NT2/D1 (cell line): ENCODE results near the gene REPS2.

ENCODE experiments used
- DNase-seq: peaks from one replicate; pipeline ENCODE4 v3.0.0-alpha.2; 2011; ENCODE audit warnings: low read depth, low spot score
- H3K27me3 ChIP-seq: 2 replicates; pipeline ENCODE4 v1.6.0; 2011; ENCODE audit warnings: mild to moderate bottlenecking; ENCODE audit not compliant: insufficient read length, insufficient read depth
- H3K36me3 ChIP-seq: 2 replicates; pipeline ENCODE4 v1.6.1; 2011; ENCODE audit warnings: mild to moderate bottlenecking, low read length, mixed read lengths; ENCODE audit not compliant: insufficient read depth, insufficient read length
- H3K4me1 ChIP-seq: 2 replicates; pipeline ENCODE4 v1.5.1; 2011; ENCODE audit not compliant: insufficient read depth, insufficient read length
- H3K4me3 ChIP-seq: 2 replicates; pipeline ENCODE4 v1.5.1; 2011; ENCODE audit warnings: low read depth; ENCODE audit not compliant: insufficient read length
- H3K9ac ChIP-seq: 2 replicates; pipeline ENCODE4 v1.6.0; 2011; ENCODE audit warnings: low read depth; ENCODE audit not compliant: insufficient read length
- H3K9me3 ChIP-seq: 2 replicates; pipeline ENCODE4 v1.5.1; 2011; ENCODE audit warnings: mild to moderate bottlenecking, low read length; ENCODE audit not compliant: insufficient read depth
- SUZ12 ChIP-seq: IDR thresholded peaks from 2 replicates; pipeline ENCODE4 v1.6.1; 2011; ENCODE audit not compliant: insufficient read length, insufficient read depth; ENCODE audit errors: extremely low read depth
- YY1 ChIP-seq: IDR thresholded peaks from 2 replicates; pipeline ENCODE4 v1.6.1; 2011; ENCODE audit not compliant: insufficient read length, insufficient read depth
- ZNF274 ChIP-seq: IDR thresholded peaks from 2 replicates; pipeline ENCODE4 v1.6.1; 2011; ENCODE audit warnings: mild to moderate bottlenecking, low read depth, low read length

The REPS2 gene

DNA sequence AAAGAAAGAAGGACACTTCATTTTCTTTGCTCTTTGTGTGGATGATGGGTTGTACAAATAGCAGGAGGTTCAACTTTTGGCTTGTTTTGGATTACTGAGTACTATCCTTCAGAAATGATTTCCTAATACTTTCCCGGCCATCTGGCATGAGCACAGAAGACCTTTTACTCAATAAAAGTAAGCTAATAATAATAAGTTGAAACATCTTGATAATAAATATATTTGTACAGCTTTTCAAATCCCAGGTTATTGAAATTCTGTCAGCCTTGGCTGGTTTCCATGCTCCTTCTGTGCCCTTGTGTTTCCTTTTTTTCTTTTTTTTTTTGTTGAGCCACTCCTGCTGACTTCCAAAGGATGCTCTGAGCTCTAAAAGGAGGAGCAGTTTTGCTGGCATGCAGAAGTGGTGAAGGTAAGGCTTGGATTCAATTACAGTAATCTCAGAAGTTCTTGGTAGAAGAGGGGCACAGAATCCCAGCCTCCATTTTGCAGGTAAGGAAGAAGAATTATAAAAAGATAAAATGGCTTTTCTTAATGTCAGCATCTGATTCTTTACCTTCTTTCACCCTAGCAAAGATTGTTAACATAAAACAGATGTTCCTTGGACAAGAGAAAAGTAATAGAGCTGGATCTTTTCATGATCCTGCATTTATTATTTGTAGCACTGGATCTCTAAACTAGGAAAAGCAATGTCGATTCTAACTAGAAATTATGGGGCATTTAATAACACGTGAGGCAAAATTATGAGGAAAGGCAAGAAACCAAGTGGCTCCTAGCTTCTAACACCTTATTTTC is 31.9 kb downstream of the REPS2 start:
- H3K9me3 ChIP-seq, result no peaks in the 10 kb centered on the region
- TF ChIP-seq SUZ12 (no peak), YY1 (no peak), ZNF274 (no peak)
- DNase-seq, result no peak
- H3K9ac ChIP-seq, result no peak overlapping the region
- H3K36me3 ChIP-seq, result no peaks in the 10 kb centered on the region
- H3K4me3 ChIP-seq, result no peak overlapping the region
- no peaks in the 10 kb centered on the region for H3K4me1 ChIP-seq
- no peaks in the 10 kb centered on the region for H3K27me3 ChIP-seq

DNA sequence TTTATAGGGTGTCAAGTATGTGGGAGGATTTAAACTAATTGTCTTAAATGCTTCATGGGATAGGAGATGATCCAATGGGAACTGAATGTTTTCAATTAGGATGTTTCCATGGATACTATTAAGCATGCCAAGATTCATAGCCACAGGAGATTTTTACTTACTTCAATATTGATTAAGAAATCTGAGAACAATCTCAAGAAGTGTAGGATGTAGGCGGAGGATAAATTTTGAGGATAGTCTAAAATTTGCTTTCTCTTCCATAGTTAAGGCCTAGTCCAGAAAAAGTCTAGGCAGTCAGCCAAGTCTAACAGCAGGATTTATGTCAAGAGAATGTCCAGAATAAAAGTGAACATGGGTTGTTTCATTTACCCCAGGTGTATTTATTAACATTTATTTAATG is 32.8 kb downstream of the REPS2 start:
- no peak overlapping the region for H3K4me3 ChIP-seq
- TF ChIP-seq SUZ12, result no peak
- no peak for TF ChIP-seq YY1
- TF ChIP-seq ZNF274, result no peak
- no peak for DNase-seq
- no peak overlapping the region for H3K9ac ChIP-seq
- no peaks in the 10 kb centered on the region for H3K4me1 ChIP-seq
- no peaks in the 10 kb centered on the region for H3K36me3 ChIP-seq
- no peaks in the 10 kb centered on the region for H3K27me3 ChIP-seq
- no peaks in the 10 kb centered on the region for H3K9me3 ChIP-seq

DNA sequence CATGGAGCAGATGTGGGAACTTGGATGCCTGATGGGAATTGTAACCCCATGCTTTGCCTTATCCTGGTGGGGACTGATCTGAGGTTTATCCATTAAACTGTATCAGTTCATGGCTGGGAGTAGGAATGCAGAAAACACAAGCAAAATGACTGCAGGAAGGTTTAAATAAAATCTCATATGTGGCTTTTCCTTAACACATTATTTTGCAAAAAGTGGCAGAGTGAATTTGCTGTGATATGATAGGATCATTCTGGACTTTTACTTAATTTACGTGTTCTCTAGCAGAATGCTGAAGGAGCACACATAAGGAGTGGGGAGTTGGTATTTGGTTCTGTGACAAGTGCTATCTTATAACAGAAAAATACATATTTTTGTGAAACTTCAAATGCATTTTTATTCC is 34.8 kb downstream of the REPS2 start:
- Histone ChIP-seq H3K9ac (no peak overlapping the region), H3K4me1 (no peaks in the 10 kb centered on the region), H3K36me3 (no peaks in the 10 kb centered on the region), H3K9me3 (no peaks in the 10 kb centered on the region), H3K4me3 (no peak overlapping the region), H3K27me3 (no peaks in the 10 kb centered on the region)
- TF ChIP-seq YY1 (no peak), ZNF274 (no peak), SUZ12 (no peak)
- no peak for DNase-seq

DNA sequence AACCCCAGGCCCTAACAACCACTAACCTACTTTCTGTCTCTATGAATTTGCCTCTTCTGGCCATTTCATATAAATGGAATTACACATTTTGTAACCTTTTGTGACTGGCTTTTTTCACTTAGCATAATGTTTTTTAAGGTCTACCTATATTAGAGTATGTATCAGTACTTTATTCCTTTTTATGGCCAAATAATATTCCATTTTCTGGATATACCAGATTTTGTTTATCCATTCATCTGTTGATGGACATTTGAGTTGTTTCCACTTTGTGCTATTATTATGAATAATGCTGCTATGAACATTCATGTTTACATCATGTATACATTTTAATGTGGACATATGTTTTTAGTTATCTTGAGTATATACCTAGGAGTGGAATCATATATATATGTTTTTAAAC is 35.5 kb downstream of the REPS2 start:
- Histone ChIP-seq H3K4me1 (no peaks in the 10 kb centered on the region), H3K9me3 (no peaks in the 10 kb centered on the region), H3K27me3 (no peaks in the 10 kb centered on the region), H3K36me3 (no peaks in the 10 kb centered on the region), H3K4me3 (no peak overlapping the region), H3K9ac (no peak overlapping the region)
- no peak for TF ChIP-seq ZNF274
- no peak for TF ChIP-seq SUZ12
- TF ChIP-seq YY1, result no peak
- DNase-seq, result no peak

DNA sequence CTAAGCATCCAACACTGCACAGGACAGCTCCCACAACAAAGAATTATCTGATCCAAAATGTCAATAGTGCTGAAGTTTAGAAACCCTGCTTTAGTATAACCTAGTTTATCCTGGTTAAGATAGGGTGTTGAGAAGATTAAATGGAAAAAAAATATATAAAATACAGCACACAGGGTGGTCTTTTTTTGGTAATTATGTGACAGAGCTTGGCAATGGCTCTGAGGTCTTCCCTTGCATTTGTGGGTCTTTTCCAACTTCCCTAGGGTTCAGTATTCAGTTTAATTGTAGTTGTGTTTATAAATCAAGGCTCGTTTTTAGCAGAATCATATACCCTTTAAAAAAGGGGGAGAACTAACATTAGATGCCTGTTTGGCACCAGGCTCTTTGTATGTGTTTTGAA is 36.6 kb downstream of the REPS2 start:
- H3K4me1 ChIP-seq, result no peaks in the 10 kb centered on the region
- H3K9ac ChIP-seq, result no peak overlapping the region
- H3K27me3 ChIP-seq, result no peaks in the 10 kb centered on the region
- H3K9me3 ChIP-seq, result no peaks in the 10 kb centered on the region
- no peak for DNase-seq
- H3K36me3 ChIP-seq, result no peaks in the 10 kb centered on the region
- no peak overlapping the region for H3K4me3 ChIP-seq
- TF ChIP-seq YY1 (no peak), SUZ12 (no peak), ZNF274 (no peak)

DNA sequence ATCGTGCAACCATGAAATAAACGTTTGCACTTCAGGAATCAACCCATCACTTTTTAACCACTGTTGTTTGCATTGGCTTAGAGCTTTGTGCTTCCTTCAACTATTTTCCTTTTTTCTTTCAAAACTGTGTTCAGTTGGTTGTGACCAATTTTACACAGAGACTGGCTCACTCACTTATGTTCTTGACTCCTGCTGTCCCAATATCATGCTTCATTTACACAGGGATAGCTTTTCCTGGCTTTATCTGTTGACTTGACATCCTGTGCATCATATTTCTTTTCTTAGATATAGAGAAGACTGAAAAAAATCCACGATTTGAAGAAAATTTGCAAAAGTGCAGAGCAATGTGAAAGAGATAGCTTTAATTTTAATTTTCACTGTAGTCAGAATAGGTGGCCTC is 38.8 kb downstream of the REPS2 start:
- Histone ChIP-seq H3K36me3 (no peaks in the 10 kb centered on the region), H3K4me3 (no peak overlapping the region), H3K9ac (no peak overlapping the region), H3K9me3 (no peaks in the 10 kb centered on the region), H3K4me1 (no peaks in the 10 kb centered on the region), H3K27me3 (no peaks in the 10 kb centered on the region)
- no peak for DNase-seq
- TF ChIP-seq ZNF274, result no peak
- TF ChIP-seq YY1, result no peak
- TF ChIP-seq SUZ12, result no peak

DNA sequence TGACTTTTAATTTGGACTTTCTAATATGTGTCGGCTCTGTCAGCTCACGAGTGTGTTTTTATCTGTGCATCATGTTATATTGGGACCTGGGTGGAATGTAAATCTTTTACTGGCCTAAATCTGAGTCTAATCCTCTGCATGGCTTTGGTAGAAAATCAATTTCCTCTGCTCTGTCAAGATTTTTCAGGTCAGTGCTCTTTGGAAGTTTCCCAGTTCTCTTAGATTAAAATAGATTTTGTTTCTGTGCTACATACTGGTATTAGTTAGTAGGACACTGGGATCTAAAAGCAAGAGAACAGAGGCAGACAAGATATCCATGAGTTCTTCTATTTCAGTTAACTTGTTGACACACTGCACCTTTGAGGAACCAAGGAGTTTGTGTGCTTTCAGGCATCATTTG is 39.7 kb downstream of the REPS2 start:
- Histone ChIP-seq H3K9ac (no peak overlapping the region), H3K4me3 (no peak overlapping the region)
- no peak for DNase-seq

More for the DNA sequence above, 39.7 kb downstream of the REPS2 start:
- Histone ChIP-seq H3K9me3 (no peaks in the 10 kb centered on the region), H3K36me3 (no peaks in the 10 kb centered on the region), H3K4me1 (no peaks in the 10 kb centered on the region), H3K27me3 (no peaks in the 10 kb centered on the region)
- no peak for TF ChIP-seq ZNF274
- TF ChIP-seq SUZ12, result no peak
- no peak for TF ChIP-seq YY1
